Measurements from ENCODE around the gene TRPC4AP. TPM values are rescaled to one million over a fixed set of nuclear protein-coding genes. Genes with fewer than 3 reads are reported as not detected.
A peak's percentile ranks its signal among the peaks of the same experiment; 100 is the strongest.

Gene TRPC4AP
- total RNA-seq, 4 donors from 2014 or later = 35.2 to 50.4 (median 47.2) TPM

- TF ChIP-seq POLR2A (IDR thresholded peaks at IDR 0.05) (no peak), CTCF (IDR thresholded peaks at IDR 0.05) (no peak)
- DNase-seq = no peak
- no peaks in the 10 kb centered on the region for H3K27me3 ChIP-seq
- H3K36me3 ChIP-seq = peaks cover 32 to 100% (median 47%) of the 10 kb centered on the region in 3 donors
- no peaks in the 10 kb centered on the region for H3K9me3 ChIP-seq
- no peak overlapping the region for H3K4me3 ChIP-seq
- intact Hi-C loops (cut with DNase I) = no loop called here
- peak overlapping the region in 1 of 4 donors; percentile 2 for H3K27ac ChIP-seq
- WGBS, 2 donors = 81 to 85% methylated on average over 6 to 11 of the region's 13 CpGs
- peaks cover 0 to 28% (median 0%) of the 10 kb centered on the region in 3 donors for H3K4me1 ChIP-seq
Observed at GRCh38 chr20:35012227-35013069, 80.2 kb downstream of the TRPC4AP start.

GRCh38 chr20:35011589-35012226 is 80.9 kb downstream of the TRPC4AP start:
- 72 to 81% methylated on average over 5 of the region's 5 CpGs for WGBS, 2 donors
- H3K36me3 ChIP-seq = peaks cover 35 to 100% (median 52%) of the 10 kb centered on the region in 3 donors
- peak overlapping the region in 2 of 4 donors; percentile 13 to 14 for H3K27ac ChIP-seq
- intact Hi-C loops (cut with DNase I) = no loop called here
- TF ChIP-seq POLR2A (IDR thresholded peaks at IDR 0.05) (no peak), CTCF (IDR thresholded peaks at IDR 0.05) (no peak)
- no peaks in the 10 kb centered on the region for H3K9me3 ChIP-seq
- no peak for DNase-seq
- H3K27me3 ChIP-seq = no peaks in the 10 kb centered on the region
- H3K4me1 ChIP-seq = peaks cover 0 to 26% (median 0%) of the 10 kb centered on the region in 3 donors
- no peak overlapping the region for H3K4me3 ChIP-seq

- intact Hi-C loops (cut with DNase I) = no loop called here
- Histone ChIP-seq H3K27ac (peak overlapping the region in 1 of 4 donors; percentile 39), H3K4me3 (no peak overlapping the region), H3K4me1 (peaks cover 0 to 23% (median 0%) of the 10 kb centered on the region in 3 donors), H3K27me3 (no peaks in the 10 kb centered on the region), H3K9me3 (no peaks in the 10 kb centered on the region), H3K36me3 (peaks cover 42 to 100% (median 63%) of the 10 kb centered on the region in 3 donors)
- TF ChIP-seq CTCF (IDR thresholded peaks at IDR 0.05) (no peak), POLR2A (IDR thresholded peaks at IDR 0.05) (no peak)
- 86 to 91% methylated on average over 10 to 19 of the region's 19 CpGs for WGBS, 2 donors
- DNase-seq = no peak
Observed at GRCh38 chr20:35010405-35011192, 82.0 kb downstream of the TRPC4AP start.

GRCh38 chr20:35009665-35010328 is 82.8 kb downstream of the TRPC4AP start:
- 88 to 89% methylated on average over 1 to 10 of the region's 11 CpGs for WGBS, 2 donors
- H3K27ac ChIP-seq = peak overlapping the region in 2 of 4 donors; percentile 13 to 31
- H3K27me3 ChIP-seq = no peaks in the 10 kb centered on the region
- H3K36me3 ChIP-seq = peaks cover 38 to 100% (median 59%) of the 10 kb centered on the region in 3 donors
- DNase-seq = no peak
- H3K9me3 ChIP-seq = no peaks in the 10 kb centered on the region
- no peak overlapping the region for H3K4me3 ChIP-seq
- intact Hi-C loops (cut with DNase I) = no loop called here
- TF ChIP-seq CTCF (IDR thresholded peaks at IDR 0.05) = no peak
- TF ChIP-seq POLR2A (IDR thresholded peaks at IDR 0.05) = no peak
- peaks cover 0 to 20% (median 0%) of the 10 kb centered on the region in 3 donors for H3K4me1 ChIP-seq

Measured in esophagus squamous epithelium (tissue), 5 donors.